ENCODE results near the gene SLC44A2.
"Not testable (repeated sequence)": the region's sequence is repeated elsewhere in the genome, so short reads cannot be mapped to it uniquely, and the experiment has no call there.

Gene SLC44A2

DNA sequence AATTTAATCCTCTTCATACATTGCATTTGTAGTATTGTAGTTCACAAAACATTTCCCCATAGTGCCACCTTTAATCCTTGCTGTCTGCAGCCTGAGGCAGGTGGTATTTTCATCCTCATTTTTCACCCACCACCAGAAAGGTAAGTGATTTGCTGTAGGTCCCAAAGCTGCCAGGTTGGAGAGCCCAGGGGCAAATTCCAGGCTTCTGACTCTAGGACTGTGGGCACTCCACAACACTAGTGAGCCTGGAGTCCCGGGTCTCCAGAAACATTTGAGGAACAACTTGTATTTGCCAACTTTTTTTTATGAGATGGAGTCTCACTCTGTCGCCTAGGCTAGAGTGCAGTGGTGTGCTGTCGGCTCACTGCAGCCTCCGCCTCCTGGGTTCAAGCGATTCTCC lies 35.0 kb downstream of the SLC44A2 start:
- DNase-seq (ENCODE audit: low read depth) = no peak
- TF ChIP-seq, protein P1, sequence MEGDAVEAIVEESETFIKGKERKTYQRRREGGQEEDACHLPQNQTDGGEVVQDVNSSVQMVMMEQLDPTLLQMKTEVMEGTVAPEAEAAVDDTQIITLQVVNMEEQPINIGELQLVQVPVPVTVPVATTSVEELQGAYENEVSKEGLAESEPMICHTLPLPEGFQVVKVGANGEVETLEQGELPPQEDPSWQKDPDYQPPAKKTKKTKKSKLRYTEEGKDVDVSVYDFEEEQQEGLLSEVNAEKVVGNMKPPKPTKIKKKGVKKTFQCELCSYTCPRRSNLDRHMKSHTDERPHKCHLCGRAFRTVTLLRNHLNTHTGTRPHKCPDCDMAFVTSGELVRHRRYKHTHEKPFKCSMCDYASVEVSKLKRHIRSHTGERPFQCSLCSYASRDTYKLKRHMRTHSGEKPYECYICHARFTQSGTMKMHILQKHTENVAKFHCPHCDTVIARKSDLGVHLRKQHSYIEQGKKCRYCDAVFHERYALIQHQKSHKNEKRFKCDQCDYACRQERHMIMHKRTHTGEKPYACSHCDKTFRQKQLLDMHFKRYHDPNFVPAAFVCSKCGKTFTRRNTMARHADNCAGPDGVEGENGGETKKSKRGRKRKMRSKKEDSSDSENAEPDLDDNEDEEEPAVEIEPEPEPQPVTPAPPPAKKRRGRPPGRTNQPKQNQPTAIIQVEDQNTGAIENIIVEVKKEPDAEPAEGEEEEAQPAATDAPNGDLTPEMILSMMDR (IDR thresholded peaks at IDR 0.05; ENCODE audit: insufficient read depth, low read depth, low read length, missing control alignments) = no peak
- no peak overlapping the region for H3K4me3 ChIP-seq (ENCODE audit: low read depth, low read length)

DNA sequence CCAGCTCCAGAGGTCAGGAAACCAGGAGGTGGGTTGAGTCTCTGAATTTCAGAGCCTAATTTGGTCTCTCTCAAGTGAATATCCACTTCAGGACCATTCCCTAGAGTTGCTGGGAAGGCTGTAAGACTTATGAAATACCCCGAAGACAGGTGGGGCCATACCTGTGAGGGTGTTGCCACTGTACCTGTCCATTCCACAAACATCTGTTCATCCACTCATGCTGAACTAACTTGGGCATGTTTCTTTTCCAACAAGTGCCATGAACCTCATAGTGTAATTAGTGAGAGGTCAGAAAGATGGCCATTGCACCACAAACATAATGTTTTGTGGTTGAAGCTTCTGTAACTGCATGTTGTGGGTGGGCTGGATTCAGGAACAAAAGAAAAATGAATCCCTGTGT lies 36.6 kb downstream of the SLC44A2 start:
- TF ChIP-seq, protein P1 (IDR thresholded peaks at IDR 0.05; ENCODE audit: insufficient read depth, low read depth, low read length, missing control alignments) = no peak
- no peak overlapping the region for H3K4me3 ChIP-seq (ENCODE audit: low read depth, low read length)
- DNase-seq (ENCODE audit: low read depth) = no peak

DNA sequence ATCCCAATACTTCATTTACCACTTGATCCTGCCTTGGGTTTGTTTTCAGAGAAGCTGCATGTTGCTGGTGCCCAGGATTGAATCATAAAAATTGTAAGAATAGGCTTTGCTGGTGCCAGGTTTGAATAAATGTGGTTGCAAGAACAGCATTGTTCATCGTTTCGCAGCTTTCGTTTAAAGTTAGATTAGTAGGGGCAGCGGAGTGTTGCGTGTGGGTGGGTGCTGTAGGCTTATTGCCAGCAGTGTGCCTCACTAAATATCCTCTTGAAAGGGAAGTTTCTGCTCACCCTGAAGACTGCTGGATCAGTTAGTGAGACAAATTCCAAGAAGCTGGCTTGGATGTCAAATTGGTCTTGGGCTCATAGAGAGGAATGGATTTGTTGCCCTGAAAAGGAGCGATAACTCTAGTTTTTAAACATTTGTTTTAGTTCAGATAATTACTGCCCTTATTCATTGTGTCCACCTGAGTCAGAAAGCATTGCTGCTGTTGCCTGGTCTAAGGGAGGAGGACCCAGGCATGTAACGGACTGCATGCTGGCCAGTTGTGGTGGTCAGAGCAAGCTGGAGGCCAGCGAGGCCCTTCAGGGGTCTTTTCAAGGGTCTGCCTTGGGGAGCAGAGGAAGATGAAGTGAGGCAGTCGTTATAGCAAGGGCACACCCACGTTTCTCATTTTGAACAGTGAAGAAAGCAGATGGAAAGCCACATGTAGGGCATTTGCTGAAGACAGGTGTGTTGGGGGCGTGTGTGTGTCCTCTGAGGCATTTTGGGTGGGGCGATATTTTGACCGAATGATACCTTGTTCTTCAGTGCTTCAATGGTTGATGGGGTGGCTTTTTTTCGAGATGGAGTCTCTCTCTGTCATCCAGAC lies 37.3 kb downstream of the SLC44A2 start:
- DNase-seq (ENCODE audit: low read depth) = no peak
- no peak overlapping the region for H3K4me3 ChIP-seq (ENCODE audit: low read depth, low read length)

DNA sequence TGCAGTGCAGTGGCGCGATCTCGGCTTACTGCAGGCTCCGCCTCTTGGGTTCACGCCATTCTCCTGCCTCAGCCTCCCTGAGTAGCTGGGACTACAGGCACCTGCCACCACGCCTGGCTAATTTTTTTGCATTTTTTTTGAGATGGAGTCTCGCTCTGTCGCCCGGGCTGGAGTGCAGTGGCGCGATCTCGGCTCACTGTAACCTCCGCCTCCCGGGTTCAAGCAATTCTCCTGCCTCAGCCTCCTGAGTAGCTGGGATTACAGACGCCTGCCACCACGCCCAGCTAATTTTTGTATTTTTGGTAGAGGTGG lies 37.9 kb downstream of the SLC44A2 start:
- DNase-seq (ENCODE audit: low read depth); H3K4me3 ChIP-seq (ENCODE audit: low read depth, low read length): not testable (repeated sequence)

More for the DNA sequence above, 37.3 kb downstream of the SLC44A2 start:
- TF ChIP-seq, protein P1 (IDR thresholded peaks at IDR 0.05; ENCODE audit: insufficient read depth, low read depth, low read length, missing control alignments) = no peak

DNA sequence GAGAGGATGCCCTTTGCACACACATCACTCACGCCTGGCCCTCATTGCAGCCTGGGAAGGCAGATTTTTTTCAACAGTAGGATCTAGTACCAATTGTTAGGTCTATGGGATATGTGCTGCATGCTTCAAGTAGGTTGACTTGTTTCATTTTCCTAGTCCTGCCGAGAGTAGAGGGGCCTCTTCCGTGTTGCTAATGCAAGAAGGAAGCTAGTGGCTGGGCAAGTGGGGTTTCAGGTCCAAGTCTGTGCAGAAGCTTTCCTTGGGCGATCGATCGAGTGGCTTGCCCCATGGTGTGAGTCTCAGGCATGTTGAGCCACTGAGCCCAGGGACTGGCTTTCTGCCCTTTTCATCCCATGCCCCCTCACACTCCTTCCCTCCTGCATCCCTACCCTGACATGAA lies 42.5 kb downstream of the SLC44A2 start:
- H3K4me3 ChIP-seq (ENCODE audit: low read depth, low read length) = no peak overlapping the region
- TF ChIP-seq, protein P1 (IDR thresholded peaks at IDR 0.05; ENCODE audit: insufficient read depth, low read depth, low read length, missing control alignments) = no peak
- DNase-seq (ENCODE audit: low read depth) = peak; percentile 79

DNA sequence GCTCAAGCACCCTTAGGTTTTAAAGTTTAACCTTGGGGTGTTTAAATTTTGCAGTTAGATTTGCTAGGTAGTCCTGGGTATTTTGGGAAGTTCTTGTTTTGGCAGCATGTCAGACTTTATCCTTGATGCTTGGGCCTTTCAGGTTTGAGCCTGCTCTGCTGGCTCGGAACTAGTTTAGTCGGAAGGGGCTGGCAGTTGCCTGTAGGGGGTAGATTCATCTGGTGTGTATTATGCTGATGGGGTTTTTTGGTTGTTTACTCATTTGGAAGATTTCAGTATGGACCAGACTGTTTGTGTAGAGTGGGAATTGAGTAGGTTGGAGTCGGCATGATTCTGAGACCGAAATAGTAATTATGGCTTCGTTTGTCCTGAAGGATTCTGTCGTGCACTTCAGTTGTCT lies 43.9 kb downstream of the SLC44A2 start:
- DNase-seq (ENCODE audit: low read depth) = no peak
- no peak overlapping the region for H3K4me3 ChIP-seq (ENCODE audit: low read depth, low read length)
- TF ChIP-seq, protein P1 (IDR thresholded peaks at IDR 0.05; ENCODE audit: insufficient read depth, low read depth, low read length, missing control alignments) = no peak

DNA sequence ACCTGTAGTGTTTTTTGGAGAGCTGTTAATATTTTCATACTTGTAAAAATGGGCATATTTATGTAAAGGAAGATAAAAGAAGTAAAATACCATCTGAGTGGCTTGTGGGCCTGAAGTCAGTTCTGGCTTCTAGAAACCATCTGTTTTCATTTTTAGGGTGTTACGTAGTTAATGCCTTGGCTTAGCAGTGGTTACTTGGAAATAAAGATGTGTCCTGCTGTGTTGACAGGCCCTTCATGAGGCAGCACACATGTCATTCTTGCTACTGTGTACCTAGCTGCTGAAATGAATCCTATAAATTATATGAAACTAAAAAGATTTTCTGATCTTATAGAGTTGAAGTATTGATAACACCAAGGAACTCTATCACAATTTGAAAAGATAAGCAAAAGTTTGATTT lies 44.8 kb downstream of the SLC44A2 start:
- no peak for DNase-seq (ENCODE audit: low read depth)
- TF ChIP-seq, protein P1 (IDR thresholded peaks at IDR 0.05; ENCODE audit: insufficient read depth, low read depth, low read length, missing control alignments) = no peak
- no peak overlapping the region for H3K4me3 ChIP-seq (ENCODE audit: low read depth, low read length)

All from GM12865 (cell line).